Gastrocnemius medialis (tissue), 4 donors: ENCODE measurements around the gene ATG2A.

Source experiments
- CTCF ChIP-seq, 5 experiments: fragments of 450-650 bp in 3 of 5; fragments of 200-600 bp in 2 of 5; sonication (generic) in 2 of 5; IDR thresholded peaks in 4 of 5; conservative IDR thresholded peaks in 1 of 5; 1 replicate in 4 of 5; 2 replicates in 1 of 5; pipeline ENCODE4 v1.5.1; 2016 to 2019; ENCODE audit warnings: antibody characterized with exemption in 5 of 5, mild to moderate bottlenecking in 3 of 5, moderate library complexity in 3 of 5
- POLR2A ChIP-seq, 2 donors: fragments of 450-650 bp; IDR thresholded peaks; one replicate each; pipeline ENCODE4 v1.6.1; 2017; ENCODE audit warnings: antibody characterized with exemption in 2 of 2, mild to moderate bottlenecking in 2 of 2, moderate library complexity in 2 of 2

DNA sequence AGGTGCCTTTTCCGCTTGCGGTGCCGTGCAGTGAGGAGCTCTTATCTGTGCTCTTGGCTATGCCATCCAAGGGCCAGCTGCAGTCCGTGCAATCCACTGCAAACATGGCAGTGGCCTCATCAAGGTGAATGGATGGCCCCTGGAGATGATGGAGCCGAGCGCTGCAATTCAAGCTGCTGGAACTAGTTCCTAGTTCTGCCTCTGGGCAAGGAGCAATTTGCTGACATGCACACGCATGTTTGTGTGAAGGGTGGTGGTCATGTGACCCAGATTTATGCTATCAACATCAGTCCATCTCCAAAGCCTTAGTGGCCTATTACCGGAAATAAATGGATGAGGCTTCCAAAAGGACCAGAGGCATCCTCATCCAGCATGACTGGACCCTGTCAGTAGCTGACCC lies 35.5 kb downstream of the ATG2A start:
- no peak for TF ChIP-seq CTCF (IDR thresholded peaks at IDR 0.05 in 4 of 5, conservative IDR thresholded peaks at IDR 0.05 in 1 of 5)
- TF ChIP-seq POLR2A (IDR thresholded peaks at IDR 0.05), result no peak
